Ishikawa (cell line): ENCODE results near the gene OLFML2B.

Experiments used
- EP300 ChIP-seq: IDR thresholded peaks from 2 replicates; pipeline ENCODE4 v1.6.1; 2012; ENCODE audit warnings: borderline replicate concordance
- MAX ChIP-seq: IDR thresholded peaks from 2 replicates; pipeline ENCODE4 v1.6.1; 2012
- RAD21 ChIP-seq: IDR thresholded peaks from 2 replicates; pipeline ENCODE4 v1.6.1; 2012; ENCODE audit warnings: low read depth
- REST ChIP-seq: IDR thresholded peaks from 2 replicates; pipeline ENCODE4 v1.6.1; 2012; ENCODE audit warnings: low read depth, mild to moderate bottlenecking
- TAF1 ChIP-seq: IDR thresholded peaks from 2 replicates; pipeline ENCODE4 v1.6.1; 2012; ENCODE audit warnings: low read depth, mild to moderate bottlenecking
- USF1 ChIP-seq: IDR thresholded peaks from 2 replicates; pipeline ENCODE4 v1.6.1; 2012

GRCh38 chr1:161978011-161978790 lies 45.5 kb downstream of the OLFML2B start:
- TF ChIP-seq REST = no peak
- no peak for TF ChIP-seq EP300
- no peak for TF ChIP-seq RAD21
- TF ChIP-seq TAF1 = no peak
- no peak for TF ChIP-seq MAX
- TF ChIP-seq USF1 = no peak
